Measurements from ENCODE around the gene SIT1.

Gene SIT1

GRCh38 chr9:35650341-35651158 lies at the start of gene SIT1:
Gene SIT1 (minus strand): TSS chr9:35650931. CDS start chr9:35650853, 78 bp downstream.
- DNase-seq (ENCODE audit: low read depth, low spot score) = no peak

- no peak for DNase-seq (ENCODE audit: low read depth, low spot score)
These were observed 49.3 kb upstream of the SIT1 start for GRCh38 chr9:35700031-35700430.

GRCh38 chr9:35698231-35698630 lies 47.5 kb upstream of the SIT1 start:
- no peak for DNase-seq (ENCODE audit: low read depth, low spot score)

GRCh38 chr9:35697486-35697885 lies 46.8 kb upstream of the SIT1 start:
- DNase-seq (ENCODE audit: low read depth, low spot score) = no peak

GRCh38 chr9:35696520-35697215 lies 45.9 kb upstream of the SIT1 start:
- peak; percentile 86 for DNase-seq (ENCODE audit: low read depth, low spot score)

GRCh38 chr9:35695943-35696401 lies 45.2 kb upstream of the SIT1 start:
- DNase-seq (ENCODE audit: low read depth, low spot score) = no peak

GRCh38 chr9:35691757-35692301 lies 41.1 kb upstream of the SIT1 start:
- peak; percentile 30 for DNase-seq (ENCODE audit: low read depth, low spot score)

GRCh38 chr9:35691334-35691650 lies 40.6 kb upstream of the SIT1 start:
- peak; percentile 56 for DNase-seq (ENCODE audit: low read depth, low spot score)

- DNase-seq (ENCODE audit: low read depth, low spot score) = peak; percentile 64
These were observed 40.0 kb upstream of the SIT1 start for GRCh38 chr9:35690614-35691333.

GRCh38 chr9:35690294-35690613 lies 39.5 kb upstream of the SIT1 start:
- no peak for DNase-seq (ENCODE audit: low read depth, low spot score)

- DNase-seq (ENCODE audit: low read depth, low spot score) = peak; percentile 86
These were observed 39.0 kb upstream of the SIT1 start, which contains the start of gene TPM2 for GRCh38 chr9:35689542-35690293. Gene TPM2 (minus strand): TSS chr9:35689925. CDS start chr9:35689817, 108 bp downstream.

GRCh38 chr9:35688558-35689541 lies 38.1 kb upstream of the SIT1 start:
- peak; percentile 11 for DNase-seq (ENCODE audit: low read depth, low spot score)

- DNase-seq (ENCODE audit: low read depth, low spot score) = no peak
These were observed 37.3 kb upstream of the SIT1 start for GRCh38 chr9:35687972-35688557.

GRCh38 chr9:35687306-35687705 lies 36.6 kb upstream of the SIT1 start:
- DNase-seq (ENCODE audit: low read depth, low spot score) = no peak

- DNase-seq (ENCODE audit: low read depth, low spot score) = no peak
These were observed 35.8 kb upstream of the SIT1 start for GRCh38 chr9:35686222-35687203.

GRCh38 chr9:35685506-35685905 lies 34.8 kb upstream of the SIT1 start:
- DNase-seq (ENCODE audit: low read depth, low spot score) = no peak

- no peak for DNase-seq (ENCODE audit: low read depth, low spot score)
These were observed 34.2 kb upstream of the SIT1 start for GRCh38 chr9:35684921-35685320.

GRCh38 chr9:35683323-35683722 lies 32.6 kb upstream of the SIT1 start:
- no peak for DNase-seq (ENCODE audit: low read depth, low spot score)

All from ELF-1 (cell line).